HepG2 (cell line): ENCODE measurements around the gene MYCBP2. TPM values are rescaled to one million over a fixed set of nuclear protein-coding genes. Genes with fewer than 3 reads are reported as not detected.

ENCODE experiments used
- ATAC-seq: fragments of 200-7000 bp; cut with Tn5 transposase; 3 replicates; pipeline ENCODE4 v1.9.1; 2020; ENCODE audit warnings: mild to moderate bottlenecking, moderate library complexity
- BruUV-seq: library from RNA; stranded (reverse); fragments of 400-500 nt; replicated peaks from 2 replicates; lab custom pipeline; 2021; lab: Mats Ljungman, UMichigan
- CTCF ChIA-PET: fragments of 300-600 bp; formaldehyde crosslinking; extraction: SDS; loops from one replicate; lab custom pipeline; 2021; ENCODE audit warnings: low total read pairs, inconsistent platforms, low intra/inter-chr PET ratio; lab: Yijun Ruan, JAX
- POLR2A ChIA-PET: fragments of 350-600 bp; sonication (Branson Sonifier 250); formaldehyde crosslinking; loops from one replicate; lab custom pipeline; 2020; ENCODE audit warnings: antibody characterized with exemption, inconsistent platforms; lab: Yijun Ruan, JAX
- DNase-seq: peaks from one replicate; pipeline ENCODE4 v3.0.0-alpha.2; 2015; ENCODE audit warnings: low spot score
- FAIRE-seq: peaks from 3 replicates; lab custom pipeline; 2011; peaks lifted over from hg19 to GRCh38; lab: Jason Lieb, UNC
- H2AFZ ChIP-seq: one replicate; pipeline ENCODE4 v1.6.1; 2011; ENCODE audit warnings: low read length, inconsistent platforms
- H3K27ac ChIP-seq: fragments of 300-600 bp; 3 replicates; pipeline ENCODE4 v1.8.0; 2011; ENCODE audit warnings: mixed run types, mild to moderate bottlenecking, mixed read lengths, low read length, inconsistent platforms; ENCODE audit not compliant: insufficient read depth; ENCODE audit errors: extremely low read length
- H3K27me3 ChIP-seq, 2 experiments: fragments of 200-600 bp in 1 of 2; 2 replicates in 1 of 2; 3 replicates in 1 of 2; pipeline versions ENCODE4 v1.6.0 to v1.8.0; 2011; ENCODE audit warnings: low read length in 2 of 2, mild to moderate bottlenecking in 2 of 2, moderate library complexity in 2 of 2, inconsistent platforms in 1 of 2; ENCODE audit not compliant: insufficient read depth in 2 of 2, control insufficient read depth in 1 of 2
- H3K36me3 ChIP-seq, 2 experiments: fragments of 200-600 bp in 1 of 2; replicated peaks in 1 of 2; 2 replicates in 1 of 2; 3 replicates in 1 of 2; pipeline versions ENCODE4 v1.5.1 to v1.8.0; 2011; ENCODE audit warnings: low read length in 2 of 2, inconsistent platforms in 1 of 2; ENCODE audit not compliant: insufficient read depth in 2 of 2, control insufficient read depth in 1 of 2
- H3K4me1 ChIP-seq: 2 replicates; pipeline ENCODE4 v1.5.1; 2012; ENCODE audit warnings: low read length, inconsistent platforms; ENCODE audit not compliant: insufficient read depth
- H3K4me2 ChIP-seq: 2 replicates; pipeline ENCODE4 v1.6.0; 2011; ENCODE audit warnings: low read depth, low read length, inconsistent platforms
- H3K4me3 ChIP-seq, 3 experiments: fragments of 200-600 bp in 1 of 3; sonication (generic), shearing (Covaris generic) in 1 of 3; replicated peaks in 1 of 3; 2 replicates each; pipeline ENCODE4 v1.5.1; 2011 to 2016; ENCODE audit warnings: low read length in 3 of 3, inconsistent platforms in 2 of 3, low read depth in 2 of 3, mild to moderate bottlenecking in 2 of 3, control low read depth in 1 of 3, mixed read lengths in 1 of 3; ENCODE audit not compliant: insufficient read depth in 1 of 3
- H3K79me2 ChIP-seq: one replicate; pipeline ENCODE4 v1.6.1; 2011; ENCODE audit warnings: low read length, inconsistent platforms; ENCODE audit not compliant: insufficient read depth
- H3K9ac ChIP-seq: 2 replicates; pipeline ENCODE4 v1.6.0; 2011; ENCODE audit warnings: mild to moderate bottlenecking, low read depth, low read length, inconsistent platforms; ENCODE audit not compliant: insufficient read depth
- H3K9me3 ChIP-seq: 2 replicates; pipeline ENCODE4 v1.5.1; 2012; ENCODE audit warnings: mild to moderate bottlenecking, low read length
- H4K20me1 ChIP-seq: 2 replicates; pipeline ENCODE4 v1.6.0; 2011; ENCODE audit warnings: inconsistent platforms, mild to moderate bottlenecking, low read length, moderate library complexity; ENCODE audit not compliant: insufficient read depth
- CBX5 ChIP-seq: sonication (generic); formaldehyde crosslinking; IDR thresholded peaks from 2 replicates; pipeline ENCODE4 v1.4.0; 2020; ENCODE audit warnings: missing genetic modification reagents, borderline replicate concordance
- NCOR1 ChIP-seq: fragments of 200-600 bp; sonication (generic); IDR thresholded peaks from 2 replicates; pipeline ENCODE4 v1.7.0; 2017; ENCODE audit warnings: antibody characterized with exemption, low read length, borderline replicate concordance
- THAP11 ChIP-seq: IDR thresholded peaks from 2 replicates; pipeline ENCODE4 v1.6.1; 2016; ENCODE audit warnings: missing biosample characterization, missing genetic modification reagents
- ZNF260 ChIP-seq: sonication (generic); formaldehyde crosslinking; IDR thresholded peaks from 2 replicates; pipeline ENCODE4 v1.4.0; 2020; ENCODE audit warnings: missing genetic modification reagents, low read depth, mild to moderate bottlenecking, borderline replicate concordance
- ZNF407 ChIP-seq: sonication (generic); formaldehyde crosslinking; IDR thresholded peaks from one replicate; pipeline ENCODE4 v1.5.1; 2020; ENCODE audit warnings: mild to moderate bottlenecking, missing genetic modification reagents; ENCODE audit errors: not compliant biosample characterization
- ZNF7 ChIP-seq: IDR thresholded peaks from 2 replicates; pipeline ENCODE4 v1.6.1; 2016; ENCODE audit warnings: missing biosample characterization, missing genetic modification reagents
- ZNF782 ChIP-seq: sonication (generic); formaldehyde crosslinking; IDR thresholded peaks from 2 replicates; pipeline ENCODE4 v1.4.0; 2020; ENCODE audit warnings: missing genetic modification reagents, mild to moderate bottlenecking, borderline replicate concordance
- ZNF841 ChIP-seq: sonication (generic); formaldehyde crosslinking; IDR thresholded peaks from 2 replicates; pipeline ENCODE4 v1.8.1; 2023; ENCODE audit warnings: missing genetic modification reagents, borderline replicate concordance
- WGBS: methylation state at CpG from one replicate; pipeline ENCODE4 v1.1.6; 2017; ENCODE audit warnings: low lambda C conversion rate; 5-methylcytosine and 5-hydroxymethylcytosine counted together
- in situ Hi-C: cut with HindIII; loops from 2 replicates; pipeline ENCODE4 v1.10.0; 2017; ENCODE audit warnings: low pct_unique_long_range_greater_than_20kb; ENCODE audit not compliant: extremely low pct_ligation_motif_present
- intact Hi-C: fragments of 100-400 bp; cut with micrococcal nuclease; formaldehyde crosslinking; loops from one replicate; pipeline ENCODE4 v1.10.0; 2022; ENCODE audit not compliant: unreplicated experiment
- polyA plus RNA-seq, 8 experiments: library from polyadenylated mRNA; depleted of rRNA in 3 of 8; stranded (reverse) in 7 of 8; unstranded in 1 of 8; fragments of >200 nt; fragmentation: Illumina TruSeq in 4 of 8; extraction: Trizol in 4 of 8; gene quantifications; 2 replicates each; pipeline versions ENCODE4 v1.2.1 to v1.2.3, GENCODE V29; 2011 to 2016; ENCODE audit warnings: low read depth in 4 of 8, missing spikeins in 1 of 8, mixed read lengths in 1 of 8; ENCODE audit not compliant: insufficient read depth in 1 of 8
- total RNA-seq, 5 experiments: library from RNA; depleted of rRNA; stranded (reverse); fragments of >200 nt; fragmentation: Illumina TruSeq; extraction: Trizol; gene quantifications; 2 replicates each; pipeline ENCODE4 v1.2.3, GENCODE V29; 2016; ENCODE audit warnings: low read depth in 1 of 5
- TF ChIP-seq, protein P1 (sequence below): sonication (generic); formaldehyde crosslinking; IDR thresholded peaks from 2 replicates; pipeline ENCODE4 v1.9.0; 2021; ENCODE audit warnings: missing genetic modification reagents, borderline replicate concordance

MYCBP2 gene
- total and polyA plus RNA-seq, 2 of the 13 experiments (the other 11 are each of a cell fraction or from before 2014, with no cell fraction given) = 16.3 to 35.3 TPM

DNA sequence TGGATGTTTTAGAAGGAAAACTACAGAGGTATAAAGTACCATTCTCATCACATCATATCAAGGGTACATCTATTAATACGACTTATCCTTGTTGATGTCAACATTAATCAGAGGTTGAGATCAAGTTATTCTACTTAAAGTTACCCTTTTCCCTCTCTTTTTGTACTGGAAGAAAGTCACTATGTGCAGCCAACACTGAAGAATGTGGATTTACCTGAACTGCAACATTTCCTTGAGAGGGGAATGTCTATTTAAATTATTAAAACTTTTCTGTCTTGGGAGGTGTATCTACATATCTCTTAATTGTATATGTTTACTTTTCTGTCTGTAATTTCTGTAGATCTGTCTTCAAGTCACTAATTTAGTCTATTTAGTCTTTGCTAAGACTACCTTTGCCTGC, 297.5 kb downstream of the MYCBP2 start:
- H4K20me1 ChIP-seq = peaks cover 19% of the 10 kb centered on the region
- no peaks in the 10 kb centered on the region for H3K36me3 ChIP-seq
- WGBS = 100% methylated on average over 1 of the region's 1 CpG
- H3K9me3 ChIP-seq = no peaks in the 10 kb centered on the region
- no peak for TF ChIP-seq NCOR1
- no peak for TF ChIP-seq ZNF782 (CRISPR knock-in tag)
- H3K27ac ChIP-seq = no peak overlapping the region
- peaks cover 19% of the 10 kb centered on the region for H3K79me2 ChIP-seq
- H3K4me2 ChIP-seq = no peak overlapping the region
- intact Hi-C loops = loop anchor here (5.0 to 10.0 kb wide), 2 partner anchors 33 to 295 kb away; partner anchors contain the start of gene MYCBP2
- DNase-seq (no peak), FAIRE-seq (no peak), ATAC-seq (no peak)
- POLR2A ChIA-PET = no interaction called here
- in situ Hi-C loops = no loop called here
- H3K4me1 ChIP-seq = peaks cover 26% of the 10 kb centered on the region
- H3K9ac ChIP-seq = no peak overlapping the region
- BruUV-seq = no TSS peak
- H3K27me3 ChIP-seq = peaks cover 0 to 3% of the 10 kb centered on the region in 2 experiments; a peak in 1 of 5 replicates
- H2AFZ ChIP-seq = no peak overlapping the region
- CTCF ChIA-PET = no interaction called here
- H3K4me3 ChIP-seq = no peak overlapping the region

- no TSS peak for BruUV-seq
- in situ Hi-C loops = no loop called here
- H3K79me2 ChIP-seq = peaks cover 30% of the 10 kb centered on the region
- POLR2A ChIA-PET = no interaction called here
- H3K36me3 ChIP-seq = peaks cover 0 to 4% of the 10 kb centered on the region in 2 experiments; a peak in 1 of 5 replicates
- H3K9me3 ChIP-seq = no peaks in the 10 kb centered on the region
- intact Hi-C loops = loop anchor here (5.0 to 10.0 kb wide), 2 partner anchors 34 to 297 kb away; partner anchors contain the start of gene MYCBP2
- H3K4me2 ChIP-seq = no peak overlapping the region
- peaks cover 36% of the 10 kb centered on the region for H3K4me1 ChIP-seq
- CTCF ChIA-PET = no interaction called here
- no peak for FAIRE-seq
- peaks cover 28% of the 10 kb centered on the region for H4K20me1 ChIP-seq
- no peak for ATAC-seq
- WGBS = 36% methylated on average over 5 of the region's 5 CpGs
- DNase-seq = no peak
- no peak overlapping the region for H3K27ac ChIP-seq
- H3K4me3 ChIP-seq = no peak overlapping the region
- H3K9ac ChIP-seq = no peak overlapping the region
- no peak overlapping the region for H2AFZ ChIP-seq
- H3K27me3 ChIP-seq = no peaks in the 10 kb centered on the region; a peak in 1 of 5 replicates
- TF ChIP-seq ZNF407 (CRISPR knock-in tag) (no peak), THAP11 (CRISPR knock-in tag) (no peak), ZNF7 (CRISPR knock-in tag) (no peak), CBX5 (CRISPR knock-in tag) (no peak), ZNF260 (CRISPR knock-in tag) (no peak), ZNF841 (CRISPR knock-in tag) (no peak)
- TF ChIP-seq, protein P1, sequence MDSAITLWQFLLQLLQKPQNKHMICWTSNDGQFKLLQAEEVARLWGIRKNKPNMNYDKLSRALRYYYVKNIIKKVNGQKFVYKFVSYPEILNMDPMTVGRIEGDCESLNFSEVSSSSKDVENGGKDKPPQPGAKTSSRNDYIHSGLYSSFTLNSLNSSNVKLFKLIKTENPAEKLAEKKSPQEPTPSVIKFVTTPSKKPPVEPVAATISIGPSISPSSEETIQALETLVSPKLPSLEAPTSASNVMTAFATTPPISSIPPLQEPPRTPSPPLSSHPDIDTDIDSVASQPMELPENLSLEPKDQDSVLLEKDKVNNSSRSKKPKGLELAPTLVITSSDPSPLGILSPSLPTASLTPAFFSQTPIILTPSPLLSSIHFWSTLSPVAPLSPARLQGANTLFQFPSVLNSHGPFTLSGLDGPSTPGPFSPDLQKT (CRISPR knock-in tag) = no peak
Observed at GRCh38 chr13:77028202-77028601, 298.7 kb downstream of the MYCBP2 start.
